ENCODE data around the gene PLA2G2A. TPM values are rescaled to one million over a fixed set of nuclear protein-coding genes. Genes with fewer than 3 reads are reported as not detected.

PLA2G2A gene
- total and polyA plus RNA-seq, 2 of the 8 experiments (the other 6 are each of a cell fraction or from before 2014, with no cell fraction given) = 0.69 to 3.7 TPM

DNA sequence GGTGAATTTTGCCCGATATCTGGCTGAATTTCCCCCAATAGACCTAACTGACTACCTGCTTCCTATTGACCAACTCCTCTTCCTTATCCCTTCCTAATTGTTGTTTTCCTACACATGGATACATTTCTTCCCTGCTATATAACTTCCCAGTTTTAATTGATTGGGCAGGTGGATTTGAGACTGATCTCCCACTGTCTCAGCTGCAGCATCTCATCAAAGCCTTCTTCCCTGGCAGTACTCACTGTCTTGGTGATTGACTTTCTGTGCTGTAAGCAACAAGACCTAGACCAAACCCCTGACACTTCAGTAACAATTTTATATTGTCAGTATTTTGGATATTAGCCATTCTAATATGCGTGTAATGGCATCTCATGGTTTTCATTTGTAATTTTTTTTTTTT, 11.3 kb upstream of the PLA2G2A start (continued):
- TF ChIP-seq POU5F1 (IDR thresholded peaks at IDR 0.05; ENCODE audit: low read depth, low read length) (no peak), CREB1 (IDR thresholded peaks at IDR 0.05) (no peak), JUND (IDR thresholded peaks at IDR 0.05; ENCODE audit: low read length) (no peak), SUZ12 (IDR thresholded peaks at IDR 0.05; ENCODE audit: low read length) (no peak), SRF (IDR thresholded peaks at IDR 0.05; ENCODE audit: low read depth, low read length) (no peak), NANOG (IDR thresholded peaks at IDR 0.05; ENCODE audit: insufficient read depth, low read depth, low read length, poor library complexity, severe bottlenecking) (no peak)
